WI38 (cell line): ENCODE results near the gene HCN2.

ENCODE experiments used
- H3K4me3 ChIP-seq: 2 replicates; pipeline ENCODE4 v1.5.1; 2011; ENCODE audit warnings: low read depth, mild to moderate bottlenecking, control low read depth, low read length
- CTCF ChIP-seq: IDR thresholded peaks from 2 replicates; pipeline ENCODE4 v1.5.1; 2012; ENCODE audit warnings: low read depth, mild to moderate bottlenecking, control low read depth, low read length

The HCN2 gene

GRCh38 chr19:577439-578392 lies 12.0 kb upstream of the HCN2 start:
- H3K4me3 ChIP-seq, result no peak overlapping the region
- no peak for TF ChIP-seq CTCF

GRCh38 chr19:579111-579841 lies 10.4 kb upstream of the HCN2 start:
- no peak overlapping the region for H3K4me3 ChIP-seq
- TF ChIP-seq CTCF, result no peak

GRCh38 chr19:579842-580155 lies 9.9 kb upstream of the HCN2 start:
- no peak for TF ChIP-seq CTCF
- H3K4me3 ChIP-seq, result no peak overlapping the region

- no peak overlapping the region for H3K4me3 ChIP-seq
- TF ChIP-seq CTCF, result no peak
Observed at GRCh38 chr19:580274-580835, 9.3 kb upstream of the HCN2 start.

GRCh38 chr19:581399-582111 lies 8.1 kb upstream of the HCN2 start:
- no peak for TF ChIP-seq CTCF
- no peak overlapping the region for H3K4me3 ChIP-seq

GRCh38 chr19:582497-583197 lies 7.0 kb upstream of the HCN2 start:
- no peak overlapping the region for H3K4me3 ChIP-seq
- TF ChIP-seq CTCF, result no peak
